ENCODE results near the gene IGSF22. TPM values are rescaled to one million over a fixed set of nuclear protein-coding genes. Genes with fewer than 3 reads are reported as not detected.

Gene IGSF22
- total RNA-seq, 1 donor from 2014 or later = 2.3 TPM

GRCh38 chr11:18754308-18754707 lies 28.3 kb upstream of the IGSF22 start:
- Histone ChIP-seq H3K27ac (no peak overlapping the region), H3K36me3 (no peaks in the 10 kb centered on the region), H3K9me3 (no peaks in the 10 kb centered on the region), H3K27me3 (ENCODE audit: low read depth) (no peaks in the 10 kb centered on the region), H3K4me1 (no peaks in the 10 kb centered on the region), H3K4me3 (no peak overlapping the region)
- DNase-seq = no peak
- no peak for ATAC-seq
- TF ChIP-seq CTCF (IDR thresholded peaks at IDR 0.05) = no peak
- intact Hi-C loops (cut with DNase I) = no loop called here

GRCh38 chr11:18752502-18752901 lies 26.5 kb upstream of the IGSF22 start:
- Histone ChIP-seq H3K27me3 (ENCODE audit: low read depth) (no peaks in the 10 kb centered on the region), H3K9me3 (no peaks in the 10 kb centered on the region), H3K4me1 (no peaks in the 10 kb centered on the region), H3K4me3 (no peak overlapping the region), H3K27ac (no peak overlapping the region), H3K36me3 (no peaks in the 10 kb centered on the region)
- no peak for TF ChIP-seq CTCF (IDR thresholded peaks at IDR 0.05)
- intact Hi-C loops (cut with DNase I) = no loop called here
- no peak for DNase-seq
- no peak for ATAC-seq

- Histone ChIP-seq H3K9me3 (no peaks in the 10 kb centered on the region), H3K27ac (no peak overlapping the region), H3K27me3 (ENCODE audit: low read depth) (no peaks in the 10 kb centered on the region), H3K36me3 (no peaks in the 10 kb centered on the region), H3K4me1 (no peaks in the 10 kb centered on the region), H3K4me3 (no peak overlapping the region)
- DNase-seq = no peak
- intact Hi-C loops (cut with DNase I) = no loop called here
- ATAC-seq = no peak
- no peak for TF ChIP-seq CTCF (IDR thresholded peaks at IDR 0.05)
These were observed 25.0 kb upstream of the IGSF22 start for GRCh38 chr11:18750944-18751343.

- Histone ChIP-seq H3K4me1 (no peaks in the 10 kb centered on the region), H3K9me3 (no peaks in the 10 kb centered on the region), H3K27ac (no peak overlapping the region), H3K27me3 (ENCODE audit: low read depth) (no peaks in the 10 kb centered on the region), H3K4me3 (no peak overlapping the region), H3K36me3 (no peaks in the 10 kb centered on the region)
- intact Hi-C loops (cut with DNase I) = no loop called here
- ATAC-seq (peak in 1 of 2 donors; percentile 36), DNase-seq (no peak)
- TF ChIP-seq CTCF (IDR thresholded peaks at IDR 0.05) = no peak
These were observed 23.8 kb upstream of the IGSF22 start for GRCh38 chr11:18749681-18750319.

- ATAC-seq = no peak
- Histone ChIP-seq H3K27ac (no peak overlapping the region), H3K27me3 (ENCODE audit: low read depth) (no peaks in the 10 kb centered on the region), H3K4me1 (no peaks in the 10 kb centered on the region), H3K9me3 (no peaks in the 10 kb centered on the region), H3K36me3 (no peaks in the 10 kb centered on the region), H3K4me3 (no peak overlapping the region)
- DNase-seq = no peak
- intact Hi-C loops (cut with DNase I) = no loop called here
- no peak for TF ChIP-seq CTCF (IDR thresholded peaks at IDR 0.05)
These were observed 22.9 kb upstream of the IGSF22 start for GRCh38 chr11:18748766-18749365.
